GDM1 (cell line): ENCODE measurements around the gene TLNRD1.

Experiments used
- DNase-seq: peaks from one replicate; lab custom pipeline; 2025; lab: John Stamatoyannopoulos, UW

The TLNRD1 gene

GRCh38 chr15:80978685-80979329 is 21.9 kb upstream of the TLNRD1 start:
- no peak for DNase-seq

DNA sequence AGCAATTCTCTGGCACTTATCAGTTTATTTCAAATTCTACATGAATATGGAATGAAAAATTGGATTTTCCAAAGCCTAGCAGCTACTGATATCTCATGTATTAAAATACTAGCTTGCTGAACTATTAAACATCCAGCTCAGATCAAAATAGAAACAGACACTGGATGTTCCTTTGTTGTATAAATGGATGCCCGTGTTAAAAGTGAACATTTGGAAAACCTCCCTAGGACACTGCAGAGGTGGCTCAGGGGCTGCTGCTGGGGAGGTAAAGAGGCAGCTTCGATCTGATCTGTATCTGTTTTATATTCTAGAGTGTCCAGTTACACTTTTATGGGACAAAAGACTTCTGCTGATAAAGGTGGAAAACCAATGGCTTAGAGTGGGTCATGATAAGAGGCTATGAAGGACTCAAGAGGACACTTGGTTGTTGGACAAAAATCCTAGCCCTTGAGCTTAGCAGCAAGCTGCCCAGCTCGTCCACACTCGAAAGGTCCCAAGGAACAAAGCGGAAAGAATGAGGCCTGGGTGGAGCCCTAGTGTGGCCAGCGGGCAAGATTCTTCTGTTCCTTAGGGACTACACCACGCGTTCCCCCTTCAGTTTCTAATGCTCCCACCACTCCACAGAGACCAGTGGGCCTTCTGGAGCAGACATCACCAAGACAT is 21.1 kb upstream of the TLNRD1 start:
- no peak for DNase-seq

GRCh38 chr15:80982205-80982604 is 18.5 kb upstream of the TLNRD1 start:
- no peak for DNase-seq

DNA sequence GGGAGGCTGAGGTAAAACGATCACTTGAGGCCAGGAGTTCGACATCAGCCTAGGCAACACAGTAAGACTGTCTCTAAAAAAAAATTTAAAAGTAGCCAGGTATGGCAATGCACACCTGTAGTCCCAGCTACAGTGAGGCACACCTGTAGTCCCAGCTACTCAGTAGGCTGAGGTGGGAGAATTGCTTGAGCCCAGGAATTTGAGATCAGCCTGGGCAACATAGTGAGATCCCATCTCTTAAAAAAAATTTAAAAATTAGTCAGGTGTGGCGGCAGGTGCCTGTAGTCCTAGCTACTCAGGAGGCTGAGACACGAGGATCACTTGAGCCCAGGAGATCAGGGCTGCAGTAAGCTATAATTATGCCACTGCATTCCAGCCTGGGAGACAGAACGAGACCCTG is 17.9 kb upstream of the TLNRD1 start:
- DNase-seq = no peak

DNA sequence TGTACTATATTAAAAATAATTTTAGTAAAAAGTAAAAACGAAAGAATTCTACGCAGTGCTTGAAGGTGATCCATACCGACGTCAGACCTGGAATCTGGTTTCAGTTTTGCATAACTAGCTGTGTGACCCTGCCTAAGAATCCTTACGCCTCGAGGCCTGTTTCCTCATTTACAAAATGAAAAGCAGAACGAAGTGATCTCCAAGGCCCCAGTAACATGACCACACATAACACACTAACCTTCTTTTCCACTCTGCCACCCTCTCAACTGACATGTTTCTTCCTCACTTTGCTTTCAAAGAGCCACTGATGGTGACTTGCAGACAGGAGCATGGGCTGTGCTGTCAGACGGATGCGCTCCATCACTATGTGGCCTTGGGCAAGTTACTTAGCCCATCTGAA is 15.9 kb upstream of the TLNRD1 start:
- DNase-seq = peak; percentile 71

DNA sequence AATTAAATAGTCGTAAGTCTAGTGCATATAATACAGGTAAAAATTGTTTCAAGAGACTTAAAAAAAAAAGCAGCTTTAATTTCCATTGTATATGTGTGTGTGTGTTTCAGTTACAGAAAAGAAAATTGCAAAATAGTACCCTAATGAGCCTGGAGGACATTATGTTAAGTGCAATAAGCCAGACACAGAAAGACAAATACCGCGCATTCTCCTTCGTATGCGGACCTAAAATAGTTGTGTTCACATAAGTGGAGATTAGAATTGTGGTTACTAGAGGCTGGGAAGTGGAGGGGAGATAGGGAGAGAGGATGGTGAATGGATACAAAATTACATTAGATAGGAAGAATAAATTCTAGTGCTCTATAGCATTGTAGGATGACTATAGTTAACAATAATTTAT is 14.7 kb upstream of the TLNRD1 start:
- no peak for DNase-seq

DNA sequence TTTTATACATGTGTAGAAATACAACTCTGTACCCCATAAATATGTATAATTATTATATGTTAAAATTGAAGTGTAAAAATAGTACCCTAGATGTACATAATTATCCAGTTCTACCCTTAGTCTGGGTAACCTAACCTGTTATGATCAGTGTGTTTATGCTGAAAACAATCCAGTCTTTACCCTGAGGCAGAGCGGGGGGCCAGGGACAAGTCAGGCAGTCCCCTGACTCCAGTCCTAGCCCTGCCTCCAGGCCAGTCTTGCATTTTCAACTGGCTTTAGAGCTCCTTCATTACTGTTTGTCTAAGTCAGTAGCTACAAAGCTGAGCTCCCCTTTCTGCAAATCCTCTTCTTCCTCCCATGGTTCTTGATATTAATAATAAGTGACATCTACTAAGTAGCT is 14.2 kb upstream of the TLNRD1 start:
- no peak for DNase-seq

- DNase-seq = no peak
These were observed 12.5 kb upstream of the TLNRD1 start for GRCh38 chr15:80988148-80988796.

GRCh38 chr15:80989081-80989517 is 11.6 kb upstream of the TLNRD1 start:
- DNase-seq = no peak

DNA sequence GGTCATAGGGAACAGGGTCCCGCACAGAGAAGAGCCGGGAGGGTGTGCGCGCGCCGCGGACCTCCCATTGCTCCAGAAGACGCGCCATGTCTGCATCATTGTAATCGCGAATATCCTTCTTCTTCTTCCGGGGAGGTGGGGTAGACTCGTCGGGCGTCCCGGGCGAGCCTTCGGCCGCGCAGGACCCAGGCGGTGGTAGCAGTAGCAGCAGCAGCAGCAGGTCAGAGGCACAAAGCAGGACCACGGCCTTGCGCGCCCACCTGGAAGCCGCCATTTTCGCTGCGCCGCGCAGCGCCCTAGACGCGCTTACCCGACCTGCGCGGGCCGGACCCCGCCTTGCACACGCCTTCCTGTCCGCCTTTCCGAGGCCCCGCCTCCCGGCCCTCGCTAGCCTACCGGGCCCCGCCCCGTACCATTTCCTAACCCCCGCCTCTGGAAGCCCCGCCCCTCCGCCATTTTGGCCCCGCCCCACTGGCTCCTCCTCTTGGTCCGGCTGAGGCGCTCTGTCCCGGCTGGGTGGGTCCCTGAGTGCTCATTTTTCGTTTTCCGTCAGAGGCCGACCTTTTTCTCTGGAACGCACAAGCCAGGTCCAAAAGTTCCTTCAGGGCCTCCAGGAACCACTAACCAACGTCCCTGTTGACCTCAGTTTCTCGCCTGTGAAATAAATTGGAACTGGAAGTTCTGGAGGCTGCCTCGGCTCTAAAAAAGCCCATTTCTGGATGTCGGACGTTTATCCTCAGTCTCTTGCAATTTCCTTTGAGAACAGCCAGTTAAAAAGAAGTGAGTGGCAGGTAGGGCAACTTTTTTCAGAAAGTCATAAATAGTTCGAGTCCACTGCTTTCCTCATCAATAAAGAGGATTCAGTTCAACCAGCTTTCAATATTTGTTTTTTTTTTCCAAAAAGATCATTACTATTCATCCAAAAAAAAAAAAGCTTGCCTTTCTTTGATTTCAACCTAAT is 10.9 kb upstream of the TLNRD1 start, which contains the start of gene MESD:
Gene MESD (minus strand): TSS at position 302 of the 961 bp plus-strand sequence. CDS start 28 bp downstream, at position 274.
- peak; percentile 90 for DNase-seq

DNA sequence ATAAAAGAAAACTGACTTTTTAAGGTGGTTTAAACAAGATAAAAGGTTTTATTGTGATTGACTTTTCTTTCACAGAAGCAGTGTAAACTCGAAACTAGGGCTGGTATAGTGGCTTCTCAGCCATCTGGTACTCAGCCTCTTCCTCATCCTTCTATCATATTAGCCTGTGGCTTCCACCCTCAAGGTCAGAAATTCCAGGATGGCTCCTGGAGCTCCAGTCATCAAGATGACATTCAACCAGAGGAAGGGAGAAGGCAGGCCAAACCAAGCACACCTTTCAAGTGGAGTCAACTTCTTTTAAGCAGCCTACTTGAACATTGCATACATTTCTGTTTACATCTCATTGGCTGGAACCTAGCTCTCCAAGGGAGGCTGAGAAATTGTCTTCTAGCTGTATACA is 9.8 kb upstream of the TLNRD1 start:
- no peak for DNase-seq

- DNase-seq = no peak
These were observed 9.3 kb upstream of the TLNRD1 start for GRCh38 chr15:80991421-80991820.

DNA sequence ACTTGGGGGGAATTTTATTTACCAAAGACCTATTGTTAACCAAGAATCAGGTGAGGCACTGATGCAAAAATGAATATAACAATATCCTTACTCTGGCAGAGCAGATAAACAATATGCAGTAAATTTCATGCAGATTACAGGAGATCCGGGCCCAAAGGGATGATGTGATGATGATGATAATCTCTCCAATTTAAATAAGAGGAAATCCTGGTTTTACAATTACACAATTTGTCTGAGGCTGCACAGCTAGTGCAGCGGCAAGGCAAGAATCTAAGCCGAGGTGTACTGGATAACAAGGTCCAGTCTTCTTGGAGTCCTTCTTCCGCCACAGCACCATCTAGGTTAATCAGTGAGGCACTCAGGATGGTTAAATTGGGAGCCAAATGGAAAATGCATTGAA is 8.7 kb upstream of the TLNRD1 start:
- no peak for DNase-seq

GRCh38 chr15:80992441-80992840 is 8.3 kb upstream of the TLNRD1 start:
- DNase-seq = no peak

DNA sequence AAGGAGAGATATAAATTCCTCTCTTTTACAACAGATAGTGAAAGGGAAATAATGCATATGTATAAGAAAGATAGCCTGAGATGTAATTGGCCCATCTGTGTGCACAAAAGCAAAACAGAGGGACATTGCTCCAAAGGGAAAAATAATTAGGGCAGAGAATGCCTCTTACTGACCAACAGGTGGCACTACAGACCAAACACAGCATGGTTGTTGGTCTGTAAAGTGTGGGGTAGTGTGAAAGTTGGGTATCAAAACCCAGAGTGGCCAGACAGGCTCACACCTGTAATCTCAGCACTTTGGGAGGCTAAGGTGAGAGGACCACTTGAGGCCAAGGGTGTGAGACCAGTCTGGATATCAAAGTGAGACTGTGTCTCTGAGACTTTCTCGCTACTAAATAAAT is 4.5 kb upstream of the TLNRD1 start:
- DNase-seq = peak; percentile 44

GRCh38 chr15:80997692-80998091 is 3.0 kb upstream of the TLNRD1 start:
- no peak for DNase-seq

DNA sequence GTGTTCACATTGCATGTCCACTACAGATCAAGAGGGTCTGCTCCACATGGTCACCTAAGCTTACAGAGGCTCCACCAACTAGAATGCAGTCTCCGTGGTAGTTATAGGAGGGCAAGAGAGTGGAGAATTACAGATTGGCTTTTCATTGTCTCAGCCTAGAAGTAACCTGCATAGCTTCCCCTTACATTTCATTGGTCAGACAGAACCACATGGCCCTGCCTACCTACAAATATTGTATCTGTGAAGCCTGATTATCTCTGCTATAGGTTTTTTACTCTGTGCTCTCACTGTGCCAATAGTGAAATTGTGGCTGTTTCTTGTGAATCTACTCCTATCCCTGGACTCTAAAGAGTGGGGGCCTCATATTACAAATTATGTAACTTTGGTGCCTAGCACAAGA is 2.5 kb upstream of the TLNRD1 start:
- no peak for DNase-seq

DNA sequence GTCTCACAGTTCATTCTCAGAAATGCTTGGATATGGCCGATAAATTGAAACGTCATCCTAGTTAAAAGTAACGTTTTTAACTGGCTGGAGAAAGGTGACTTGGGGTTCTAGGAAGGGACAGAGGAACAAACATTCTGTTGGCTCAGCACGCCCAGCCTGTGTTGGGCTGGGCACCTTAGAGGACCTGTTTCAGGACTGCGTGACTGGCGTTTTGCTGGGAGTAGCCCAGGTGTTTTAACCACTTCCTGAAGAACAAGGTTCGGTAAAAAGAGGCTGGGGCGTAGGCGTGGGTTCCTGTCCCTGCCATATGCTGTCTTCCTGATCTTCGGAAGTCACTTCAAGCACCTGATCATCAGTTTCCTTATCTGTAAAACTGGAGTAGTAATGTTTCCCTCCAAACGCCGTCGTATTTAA is 1.1 kb upstream of the TLNRD1 start:
- no peak for DNase-seq

- no peak for DNase-seq
These were observed 539 bp upstream of the TLNRD1 start for GRCh38 chr15:81000144-81000623.

GRCh38 chr15:81001152-81002008 is 657 bp downstream of the TLNRD1 start:
- DNase-seq = no peak

DNA sequence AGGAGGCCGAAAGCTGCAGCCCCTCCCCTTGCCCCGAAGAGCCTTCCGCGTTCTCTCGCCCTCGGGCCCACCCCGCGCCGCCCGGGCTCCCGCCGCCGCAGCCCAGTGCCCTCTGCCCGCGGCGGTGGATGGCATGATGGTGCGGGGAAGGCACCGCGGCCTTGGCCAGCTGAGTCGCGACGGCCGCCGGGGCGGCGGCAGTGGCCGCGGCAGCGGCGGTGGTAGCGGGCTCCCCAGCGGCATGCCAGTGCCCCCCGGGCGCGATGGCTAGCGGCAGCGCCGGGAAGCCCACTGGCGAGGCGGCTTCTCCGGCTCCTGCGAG is 1.2 kb downstream of the TLNRD1 start:
- no peak for DNase-seq
